Ramos (cell line): ENCODE measurements around the gene KIF26B.

ENCODE experiments used
- in situ Hi-C: fragments of 300-500 bp; cut with MboI; formaldehyde crosslinking; loops from one replicate; pipeline ENCODE4 v1.14.3; 2022; ENCODE audit warnings: low sequenced_read_pairs; ENCODE audit not compliant: unreplicated experiment

The KIF26B gene

DNA sequence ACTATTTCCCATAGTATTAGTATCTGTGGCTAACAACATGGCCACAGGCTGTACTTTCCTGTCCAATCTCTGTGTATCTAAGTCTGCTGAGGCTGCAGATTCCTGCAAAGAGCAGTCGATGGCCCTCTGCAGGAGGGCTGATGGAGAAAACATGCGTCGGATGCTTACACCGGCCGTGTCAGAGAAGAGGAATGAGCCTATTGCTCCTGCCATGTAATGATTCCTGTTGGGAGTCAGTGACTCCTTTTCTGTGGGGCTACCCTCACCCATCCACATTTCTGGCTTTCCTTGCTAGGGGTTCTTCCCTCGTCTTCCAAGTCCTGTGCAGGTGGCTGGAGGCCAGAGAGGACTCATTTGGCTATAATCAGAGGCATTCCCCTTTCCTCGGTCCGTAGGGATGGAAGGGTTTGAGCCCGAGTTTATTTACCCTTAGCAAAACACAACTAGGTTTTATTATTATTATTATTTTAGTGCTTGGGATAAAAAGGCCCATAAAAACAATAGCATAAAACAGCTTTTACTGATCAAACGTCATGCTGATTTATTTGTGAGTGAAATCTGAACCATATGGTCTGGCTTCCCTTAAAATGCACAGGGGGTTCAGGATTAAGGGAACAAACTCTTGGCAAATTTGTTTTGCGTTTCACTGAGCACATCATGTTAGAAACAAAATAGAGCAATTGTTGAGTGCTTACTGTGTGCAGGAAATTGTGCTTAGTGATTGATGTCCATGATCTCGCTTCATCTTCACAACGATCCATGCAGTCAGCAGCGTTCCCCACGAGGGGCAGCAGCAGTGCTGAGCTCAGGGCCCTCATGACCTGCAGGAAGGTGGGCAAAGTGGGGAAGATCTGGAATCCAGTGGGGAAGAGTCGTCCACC lies 70.8 kb downstream of the KIF26B start:
- in situ Hi-C loops: no loop called here

DNA sequence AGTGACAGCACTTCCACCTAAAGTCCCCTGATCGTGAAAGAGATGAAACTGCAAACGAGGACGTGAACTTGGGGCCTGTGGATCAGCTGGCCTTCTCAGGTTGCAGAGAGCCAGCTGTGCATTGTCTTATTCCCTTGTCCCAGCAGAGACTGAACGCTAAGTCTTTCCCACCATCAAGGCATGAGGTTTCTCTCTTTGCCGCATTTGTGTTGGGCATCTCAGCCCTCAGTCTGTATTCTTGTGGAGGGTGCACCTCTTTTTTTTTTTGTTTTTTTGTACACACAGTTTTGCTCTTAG lies 71.4 kb downstream of the KIF26B start:
- in situ Hi-C loops: no loop called here

DNA sequence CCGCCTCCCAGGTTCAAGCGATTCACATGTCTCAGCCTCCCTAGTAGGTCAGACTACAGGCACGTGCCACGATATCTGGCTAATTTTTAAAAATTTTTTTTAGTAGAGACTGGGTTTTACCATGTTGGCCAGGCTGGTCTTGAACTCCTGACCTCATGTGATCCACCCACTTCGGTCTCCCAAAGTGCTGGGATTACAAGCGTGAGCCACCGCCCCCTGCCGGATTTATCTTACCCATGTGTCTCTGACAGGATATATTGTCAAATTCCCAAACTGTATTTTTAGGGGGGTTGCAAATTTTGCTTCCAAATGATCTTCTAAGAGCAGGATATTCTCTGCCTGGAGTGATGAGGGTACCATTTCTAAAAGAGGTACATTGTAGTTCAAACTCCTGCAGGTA lies 74.3 kb downstream of the KIF26B start:
- in situ Hi-C loops: no loop called here

DNA sequence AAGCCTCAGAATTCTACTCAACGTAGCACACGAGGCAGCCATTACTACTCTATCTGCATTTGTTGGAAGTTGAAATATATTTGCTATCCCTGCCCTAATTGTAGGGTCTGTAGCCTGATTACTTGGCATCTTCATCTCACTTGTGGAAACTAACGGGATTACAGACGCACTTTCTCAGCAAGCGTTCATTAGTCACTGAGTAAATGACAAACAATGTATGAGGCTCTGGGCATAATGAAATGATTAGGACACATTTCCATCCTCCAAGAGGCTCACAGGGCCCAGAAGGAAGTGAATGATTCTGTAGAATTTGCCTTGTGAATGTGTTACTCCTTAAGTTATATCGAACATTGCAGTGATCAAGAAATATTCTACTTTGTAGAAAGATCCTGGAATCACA lies 78.1 kb downstream of the KIF26B start:
- in situ Hi-C loops: no loop called here

DNA sequence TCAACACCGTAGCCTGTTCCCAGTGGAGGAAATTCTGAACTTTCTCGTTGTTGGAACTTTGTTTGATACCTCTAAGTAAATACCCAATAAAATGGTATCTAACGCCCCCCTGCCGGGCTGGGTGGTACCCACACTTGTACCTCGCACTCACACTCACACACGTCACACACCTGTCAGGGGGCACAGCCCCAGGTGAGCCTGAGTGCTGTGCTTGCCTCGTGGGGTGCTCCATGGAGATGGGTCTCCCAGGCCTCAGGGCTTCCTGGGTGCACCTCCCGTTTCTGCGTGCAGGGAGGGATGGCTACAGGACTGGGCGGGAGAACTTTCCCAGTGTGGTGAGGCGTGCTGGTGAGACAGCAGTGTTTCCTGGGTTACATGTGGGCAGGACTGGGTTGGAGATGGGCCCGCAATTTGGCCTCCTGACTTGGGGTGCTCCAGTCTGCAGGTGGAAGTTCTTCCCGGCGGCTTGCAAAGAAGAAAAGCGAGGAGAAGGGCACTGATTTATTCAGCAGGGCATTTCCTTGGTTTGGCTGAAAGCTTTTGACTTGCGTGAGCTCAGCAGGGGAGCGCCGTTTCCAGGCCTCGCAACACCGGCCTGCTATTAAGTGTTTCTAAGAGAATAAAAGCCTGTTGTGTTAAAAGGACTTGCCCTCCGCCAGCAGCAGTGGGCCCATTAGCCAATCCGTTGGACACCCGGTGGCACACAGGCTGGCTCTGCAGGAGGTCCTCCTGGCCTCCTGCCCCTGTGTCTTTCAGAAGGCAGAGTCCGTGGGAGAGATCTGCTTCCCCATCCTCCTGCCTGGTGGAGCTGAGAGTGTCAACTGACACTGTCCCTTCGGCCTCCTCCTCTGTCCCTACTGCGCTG lies 79.7 kb downstream of the KIF26B start:
- in situ Hi-C loops: no loop called here

DNA sequence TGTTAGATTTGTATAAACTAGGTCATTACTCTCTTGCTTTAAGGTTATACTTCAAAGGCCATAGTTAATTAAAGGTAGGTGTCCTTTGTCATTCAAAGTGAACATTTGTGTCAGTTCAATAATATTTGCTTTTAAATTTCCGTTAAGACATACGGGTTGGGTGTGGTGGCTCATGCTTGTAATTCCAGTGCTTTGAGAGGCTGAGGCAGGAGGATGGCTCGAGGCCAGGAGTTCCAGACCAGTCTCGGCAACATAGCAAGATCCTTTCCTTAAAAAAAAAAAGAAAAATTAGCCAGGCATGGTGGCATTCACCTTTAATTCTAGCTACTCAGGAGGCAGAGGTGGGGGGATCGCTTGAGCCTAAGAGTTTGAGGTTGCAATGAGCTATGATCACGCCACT lies 80.4 kb downstream of the KIF26B start:
- in situ Hi-C loops: no loop called here

DNA sequence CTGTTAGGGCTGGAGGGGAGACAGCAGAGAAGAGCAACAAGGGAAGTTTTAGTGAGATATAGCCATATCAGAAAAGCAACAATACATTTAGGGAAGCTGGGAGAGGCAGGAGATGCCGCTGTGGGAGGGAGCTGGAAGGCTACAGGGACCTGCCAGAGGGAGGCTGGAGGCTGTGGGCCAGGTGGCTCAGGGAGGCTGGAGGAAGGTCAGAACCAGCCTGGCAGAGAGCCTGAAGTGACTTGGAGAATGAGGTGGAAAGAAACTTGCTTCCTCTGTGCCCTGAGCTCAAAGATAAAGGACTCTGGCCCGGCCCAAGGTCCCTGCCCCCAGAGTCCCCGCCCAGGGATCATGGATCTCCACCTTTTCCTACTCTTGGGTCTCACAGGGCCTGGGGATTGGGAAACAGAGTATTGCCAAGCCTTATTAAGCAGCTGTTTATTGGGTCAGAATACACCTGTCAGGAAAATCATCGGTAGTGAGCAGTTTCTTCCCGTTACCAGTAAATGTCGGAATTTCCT lies 85.9 kb downstream of the KIF26B start:
- in situ Hi-C loops: no loop called here

DNA sequence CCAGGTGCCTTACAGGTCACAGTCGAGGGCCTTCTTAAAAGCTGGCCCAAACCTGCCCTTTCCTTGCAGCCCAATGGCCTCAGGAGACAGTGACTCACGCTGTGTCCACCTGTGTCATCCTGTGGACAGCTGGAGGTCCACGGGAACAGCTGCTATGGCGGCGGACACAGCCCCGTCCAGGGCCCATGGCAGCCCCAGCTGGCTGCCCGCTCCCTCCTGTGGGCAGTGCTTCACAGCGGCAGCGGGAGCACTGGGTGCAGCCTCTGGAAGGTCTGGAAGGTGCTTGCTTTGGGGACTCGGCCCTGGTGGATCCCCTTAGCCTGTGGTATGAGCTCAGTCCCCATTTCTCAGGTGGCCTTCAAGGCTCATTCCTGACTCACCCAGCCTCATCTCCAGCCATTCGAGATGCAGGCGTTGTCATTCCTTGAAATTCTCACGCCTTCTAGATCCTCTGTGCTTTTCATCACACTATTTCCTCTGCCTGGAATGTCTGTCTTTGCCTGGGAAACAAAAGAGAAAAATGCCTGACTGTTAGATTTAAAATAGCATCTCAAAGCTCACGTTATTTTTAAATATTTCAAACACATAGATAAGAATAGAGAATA lies 86.8 kb downstream of the KIF26B start:
- in situ Hi-C loops: no loop called here

DNA sequence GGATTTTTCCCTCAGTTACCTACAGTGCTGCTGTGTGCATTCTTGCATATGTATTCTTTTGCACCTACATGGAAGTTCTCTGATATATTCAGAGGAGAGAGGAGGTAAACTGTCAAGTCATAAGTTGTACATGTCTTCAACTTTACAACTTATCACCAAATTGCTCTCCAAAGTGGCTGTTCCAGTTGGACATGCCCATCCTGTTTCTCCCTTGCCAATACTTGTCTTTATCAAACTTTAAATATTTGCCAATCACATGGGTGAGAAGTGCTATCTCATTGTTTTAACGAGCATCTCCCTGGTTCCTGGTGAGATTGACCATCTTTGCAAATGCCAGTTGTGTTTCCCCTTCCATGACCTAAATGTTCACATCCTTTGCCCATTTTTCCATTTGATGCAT lies 88.2 kb downstream of the KIF26B start:
- in situ Hi-C loops: no loop called here

DNA sequence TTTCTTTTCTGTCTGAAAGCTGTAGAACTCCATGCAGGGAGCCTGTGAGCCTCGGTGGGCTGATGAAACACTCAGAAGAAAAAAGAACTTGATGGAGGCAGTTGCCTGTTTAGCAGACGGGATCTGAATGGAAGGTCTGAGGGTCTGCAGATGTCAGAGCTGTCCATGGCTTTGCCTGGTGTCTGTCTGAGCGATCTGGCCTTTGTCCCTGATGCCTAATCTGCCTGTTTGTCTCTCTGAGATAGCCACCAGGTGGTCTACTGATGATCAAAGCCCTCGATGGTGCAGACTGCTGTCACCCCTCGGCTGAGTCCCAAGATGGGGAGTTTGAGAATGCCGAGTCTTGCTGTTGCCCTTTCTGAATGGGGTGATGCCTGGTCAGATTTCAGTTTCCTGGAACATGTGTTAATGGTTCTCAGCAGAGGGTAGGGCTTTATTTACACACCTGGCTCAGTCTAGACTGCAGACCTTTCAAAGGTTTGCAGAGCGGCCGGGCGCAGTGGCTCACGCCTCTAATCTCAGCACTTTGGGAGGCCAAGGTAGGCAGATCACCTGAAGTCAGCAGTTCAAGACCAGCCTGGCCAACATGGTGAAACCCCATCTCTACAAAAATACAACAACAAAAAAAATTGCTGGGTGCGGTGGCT lies 90.4 kb downstream of the KIF26B start:
- in situ Hi-C loops: no loop called here

DNA sequence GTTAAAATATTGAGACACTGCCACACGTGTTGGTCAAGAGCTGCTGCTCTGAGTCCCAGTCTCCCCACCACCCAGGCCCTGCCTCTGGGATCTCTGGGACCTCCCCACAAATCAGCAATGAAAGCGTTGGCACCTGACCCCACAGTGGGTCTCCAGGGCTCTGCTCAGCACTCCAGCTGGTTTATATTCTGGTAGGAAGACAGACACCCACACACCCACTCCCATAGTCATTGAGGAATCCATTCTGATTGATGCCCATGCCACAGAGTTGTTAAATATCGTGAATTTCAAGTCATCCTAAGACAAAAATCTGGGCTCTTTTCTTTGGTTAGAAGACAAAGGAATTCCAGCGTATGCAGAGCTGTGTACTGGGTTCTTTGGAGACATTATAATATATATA lies 91.6 kb downstream of the KIF26B start:
- in situ Hi-C loops: no loop called here

DNA sequence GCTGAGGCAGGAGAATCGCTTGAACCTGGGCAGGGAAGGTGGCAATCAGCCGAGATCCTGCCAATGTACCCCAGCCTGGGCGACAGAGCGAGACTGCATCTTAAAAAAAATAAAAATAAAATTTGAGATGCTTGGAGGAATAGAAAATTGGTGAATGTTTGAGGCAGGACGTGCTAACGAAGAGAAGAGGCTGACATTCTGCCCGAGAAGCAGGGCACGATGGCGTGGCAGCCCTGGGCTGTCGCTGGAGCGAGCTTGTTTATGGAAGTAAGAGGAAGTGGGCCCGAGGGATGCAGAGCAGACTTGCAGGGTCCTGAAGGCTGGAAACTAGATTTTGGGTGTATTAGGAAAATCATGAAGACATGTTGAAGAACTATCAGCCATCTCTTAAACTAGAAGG lies 92.6 kb downstream of the KIF26B start:
- in situ Hi-C loops: no loop called here

DNA sequence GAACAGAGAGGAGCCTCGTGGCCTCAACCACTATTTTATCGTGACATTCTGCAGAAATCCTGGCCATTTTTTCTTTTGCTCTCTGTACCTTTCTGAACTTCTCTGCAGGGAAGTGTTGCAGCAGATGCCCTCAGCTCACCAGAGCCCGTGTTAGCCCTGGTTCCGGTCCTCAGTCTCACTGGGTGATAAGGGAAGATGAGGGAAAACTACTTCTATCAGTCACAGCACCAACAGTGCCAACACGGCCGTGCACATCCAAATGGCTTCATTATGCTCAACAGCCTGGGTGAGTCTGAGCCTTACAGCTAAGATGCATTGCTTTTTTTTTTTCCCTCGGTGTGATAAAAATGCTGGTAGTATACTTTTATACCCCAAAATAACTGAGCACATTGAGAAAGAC lies 93.0 kb downstream of the KIF26B start:
- in situ Hi-C loops: no loop called here

DNA sequence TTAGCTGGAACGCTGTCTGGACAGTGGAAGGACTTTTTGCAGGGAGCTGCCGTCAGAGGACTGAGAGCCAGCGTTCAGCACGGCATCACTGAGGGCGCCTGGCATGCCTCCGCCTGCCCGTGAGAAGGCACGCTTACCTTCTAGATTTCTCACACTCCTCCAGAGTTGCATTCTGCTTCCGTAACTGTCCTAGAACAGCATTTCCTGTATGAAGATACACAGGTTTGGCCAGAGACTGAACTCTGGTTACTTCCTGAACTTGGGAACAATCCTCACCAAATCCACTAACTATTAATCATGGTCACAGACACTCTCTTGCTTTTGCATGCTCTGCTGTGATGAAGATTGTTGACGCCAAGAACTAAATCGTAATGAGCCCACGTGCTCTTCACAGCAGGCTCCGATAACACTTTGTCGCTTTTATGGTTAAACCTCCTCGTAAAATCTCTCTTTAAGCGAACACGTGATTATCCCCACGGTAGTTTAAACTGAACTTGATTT lies 93.5 kb downstream of the KIF26B start:
- in situ Hi-C loops: no loop called here

DNA sequence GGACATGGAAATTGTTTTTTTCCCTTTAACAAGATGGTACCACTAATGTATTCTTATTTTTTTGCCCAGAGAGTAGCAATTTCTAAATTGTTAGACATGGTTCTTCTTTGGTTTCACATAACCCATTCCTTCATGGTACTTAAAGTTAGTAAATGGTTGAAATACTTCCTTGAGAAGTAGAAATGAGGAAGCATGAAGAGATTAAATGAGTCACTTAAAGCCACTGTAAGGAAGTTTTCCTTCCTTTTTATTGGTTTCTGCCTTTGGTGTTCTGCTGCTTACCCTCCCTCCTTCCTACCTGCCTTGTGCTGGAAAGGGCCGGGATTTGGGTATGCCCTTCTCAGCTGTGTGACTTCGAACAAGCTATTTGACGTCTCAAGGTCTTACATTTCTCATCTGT lies 101.0 kb downstream of the KIF26B start:
- in situ Hi-C loops: no loop called here

DNA sequence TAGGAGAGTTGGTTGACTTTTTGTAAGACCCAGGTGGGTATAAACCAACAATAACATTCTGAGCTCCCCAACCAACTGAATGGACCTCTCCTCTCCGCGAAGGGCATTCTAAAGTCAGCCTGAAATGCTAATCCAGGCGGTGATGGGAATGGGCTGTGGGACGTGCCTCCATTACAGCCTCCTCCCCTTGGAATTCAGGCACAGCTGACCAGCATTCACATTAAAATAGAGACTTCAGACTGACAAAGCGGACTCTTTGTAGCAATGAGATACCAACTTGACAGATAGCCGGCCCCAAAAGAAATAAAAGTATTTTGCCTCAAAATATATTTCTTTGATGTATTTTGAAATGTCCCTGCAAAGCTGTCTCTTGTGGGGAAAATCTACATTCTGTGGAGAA lies 101.7 kb downstream of the KIF26B start:
- in situ Hi-C loops: no loop called here

DNA sequence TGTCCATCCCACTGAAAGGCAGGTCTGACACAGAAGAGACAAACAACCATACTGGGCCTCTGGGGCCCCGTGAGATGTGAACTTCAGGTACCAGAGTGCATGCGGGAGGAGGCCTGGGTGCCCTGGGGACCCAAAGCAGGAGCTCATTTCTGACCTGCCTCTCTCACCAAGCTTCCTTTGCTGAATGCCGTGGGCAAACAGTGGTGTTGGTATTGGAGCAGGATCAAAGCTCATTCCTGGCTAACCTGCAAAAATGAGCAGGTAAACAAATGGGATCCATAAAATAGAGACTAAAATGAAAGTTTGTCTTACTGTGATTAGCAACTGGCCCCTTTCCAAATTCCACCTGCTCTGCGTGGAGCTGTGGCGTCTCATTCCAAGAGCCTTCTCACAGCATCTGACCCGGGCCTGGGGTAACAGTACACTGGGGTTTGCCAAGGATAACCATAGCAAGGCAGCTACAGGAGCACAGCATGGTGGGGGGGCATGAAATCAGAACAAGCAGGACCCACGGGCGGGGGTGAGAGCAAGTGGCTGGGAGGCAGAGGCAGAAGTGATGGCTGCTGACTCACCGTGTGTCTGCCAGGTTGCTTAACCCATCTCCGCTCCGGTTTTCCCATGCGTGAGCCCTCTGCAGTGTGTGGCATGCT lies 103.6 kb downstream of the KIF26B start:
- in situ Hi-C loops: no loop called here

DNA sequence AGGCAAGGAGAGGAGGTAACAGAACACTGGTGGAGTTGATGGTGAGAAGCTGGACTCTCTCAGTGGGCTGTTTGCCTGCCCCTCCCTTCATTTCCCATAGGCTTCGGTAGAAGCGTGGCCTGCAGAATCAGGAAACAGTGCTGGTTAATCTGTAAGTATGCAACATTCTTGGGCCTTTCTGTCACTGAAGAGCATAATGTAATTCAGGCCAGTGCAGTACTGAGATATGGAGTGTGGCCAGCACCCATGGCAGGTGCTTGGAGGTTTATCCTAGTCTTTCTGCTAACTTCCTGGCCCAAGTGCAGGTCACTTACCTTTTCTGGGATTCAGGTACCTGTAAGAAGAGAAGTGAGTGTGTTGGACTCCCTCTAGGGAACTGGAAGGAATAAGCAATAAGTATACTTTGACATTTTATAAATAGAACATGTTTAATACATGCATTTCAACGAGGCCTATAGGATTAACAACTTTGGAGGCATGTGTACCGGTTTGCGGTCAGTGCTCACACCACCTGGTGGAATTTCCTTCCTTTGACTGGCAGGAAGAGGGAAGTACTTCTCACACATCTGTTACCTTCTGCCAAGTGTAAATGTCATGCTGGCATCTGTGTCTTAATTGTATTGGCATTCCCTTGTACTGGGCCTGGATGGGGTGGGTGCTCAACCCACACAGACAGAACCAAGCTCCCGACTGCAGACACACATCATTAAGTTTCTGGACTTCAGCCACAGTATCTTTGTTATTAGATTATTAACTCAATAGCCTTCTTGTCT lies 105.5 kb downstream of the KIF26B start:
- in situ Hi-C loops: no loop called here

DNA sequence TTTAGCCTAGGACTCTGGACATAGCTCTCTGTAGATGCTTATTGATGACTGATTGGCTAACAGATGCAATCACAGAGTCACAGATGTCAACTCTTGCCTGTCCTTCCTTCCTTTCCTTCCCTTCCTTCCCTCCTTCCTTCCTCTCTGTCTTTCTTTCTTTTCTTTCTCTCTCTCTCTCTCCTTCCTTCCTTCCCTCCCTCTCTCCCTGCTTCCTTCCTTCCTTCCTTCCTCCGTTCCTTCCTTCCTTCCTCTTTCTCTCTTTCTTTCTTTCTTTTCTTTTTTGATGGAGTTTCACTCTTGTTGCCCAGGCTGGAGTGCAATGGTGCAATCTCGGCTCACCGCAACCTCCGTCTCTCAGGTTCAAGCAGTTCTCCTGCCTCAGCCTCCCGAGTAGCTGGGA lies 106.1 kb downstream of the KIF26B start:
- in situ Hi-C loops: no loop called here
